Stimulated activated CD8-positive, alpha-beta memory T cell treated with anti-CD3 and anti-CD28 coated beads, Interleukin-15, amount 100 ng/mL, for 4 hours (primary cell): ENCODE results near the gene GRIP1.

Experiments used
- DNase-seq, 2 donors: peaks; one replicate each; pipeline ENCODE4 v3.0.0-alpha.2; 2020; ENCODE audit warnings: low read depth in 2 of 2

Gene GRIP1

GRCh38 chr12:66678338-66679275 is at the start of gene GRIP1:
Gene GRIP1, minus strand, starts transcription at chr12:66679076. Its CDS starts 172 bp downstream, at chr12:66678904.
- DNase-seq, result no peak

DNA sequence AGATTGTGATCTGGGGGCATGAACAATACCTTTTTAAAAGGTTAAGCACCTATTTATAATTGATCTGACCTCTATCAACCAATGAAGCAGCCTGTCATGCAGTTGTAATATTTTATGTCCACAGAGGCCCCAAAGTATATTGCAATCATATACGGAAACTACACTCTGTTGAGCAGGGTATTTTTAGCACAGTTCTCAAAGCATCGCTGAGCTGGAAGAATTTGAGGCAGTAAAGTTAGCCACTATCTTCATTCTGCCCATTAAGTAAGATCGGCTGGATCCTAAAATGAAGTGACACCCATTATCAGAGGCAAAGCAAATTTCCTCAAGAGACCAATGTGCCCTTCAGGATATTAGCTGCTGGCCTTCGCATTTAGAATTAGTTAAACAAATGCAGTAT is 47.7 kb upstream of the GRIP1 start:
- no peak for DNase-seq

GRCh38 chr12:66725031-66725430 is 46.2 kb upstream of the GRIP1 start:
- no peak for DNase-seq

DNA sequence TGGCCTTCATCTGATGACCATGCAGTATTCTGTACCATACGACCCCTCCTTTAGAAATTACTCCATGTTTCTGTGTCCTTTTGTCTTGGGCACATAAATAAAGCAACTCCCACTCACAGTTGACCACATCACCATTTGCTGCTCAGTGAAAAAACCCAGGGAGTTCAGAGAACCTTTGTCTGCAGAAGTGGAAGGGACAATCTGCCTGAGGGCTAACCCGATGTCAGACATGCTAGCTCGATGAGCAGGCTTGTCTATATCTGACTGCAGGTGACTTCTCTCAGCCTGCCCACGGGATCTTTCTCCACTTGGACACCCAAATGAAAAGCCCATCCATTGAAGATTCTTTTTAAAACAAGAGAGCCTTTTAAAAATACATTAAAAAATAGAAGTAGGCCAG is 45.7 kb upstream of the GRIP1 start:
- no peak for DNase-seq

DNA sequence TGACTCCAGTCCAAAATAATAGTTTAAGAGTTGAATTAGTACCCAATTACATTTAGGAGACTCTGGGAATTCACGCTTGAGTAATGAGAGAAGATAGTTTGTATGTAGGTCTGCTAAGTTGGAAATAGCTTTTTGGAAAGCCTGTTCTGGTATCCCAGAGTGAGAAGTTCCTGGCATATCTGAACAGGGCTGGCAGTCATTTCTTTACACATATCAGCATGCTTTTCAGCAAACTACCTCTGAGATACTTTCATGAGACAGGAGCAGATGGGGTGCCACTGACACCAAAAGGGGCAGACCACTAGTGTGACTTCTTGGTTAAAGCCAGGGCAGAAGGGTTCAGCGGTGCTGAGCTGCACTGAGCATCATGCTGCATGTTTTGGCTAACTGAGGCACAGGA is 45.1 kb upstream of the GRIP1 start:
- no peak for DNase-seq

DNA sequence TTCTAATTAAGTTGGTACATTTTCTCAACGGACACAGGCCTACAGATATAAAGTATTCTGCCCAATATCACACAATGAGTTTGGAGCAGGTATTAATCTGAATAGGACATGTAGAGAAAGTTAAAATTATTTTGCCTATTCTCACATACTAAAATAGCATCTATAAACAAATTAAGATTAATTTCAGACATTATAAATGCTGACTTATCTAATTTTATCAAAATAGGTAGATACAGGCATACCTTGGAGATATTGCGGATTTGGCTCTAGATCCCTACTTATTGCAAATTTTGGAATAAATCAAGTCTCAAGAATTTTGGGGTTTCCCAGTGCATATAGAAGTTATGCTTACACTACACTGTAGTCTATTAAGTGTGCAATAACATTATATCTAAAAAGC is 41.0 kb upstream of the GRIP1 start:
- DNase-seq, result no peak

GRCh38 chr12:66717036-66717673 is 38.3 kb upstream of the GRIP1 start:
- DNase-seq, result no peak

GRCh38 chr12:66716522-66716921 is 37.6 kb upstream of the GRIP1 start:
- no peak for DNase-seq

DNA sequence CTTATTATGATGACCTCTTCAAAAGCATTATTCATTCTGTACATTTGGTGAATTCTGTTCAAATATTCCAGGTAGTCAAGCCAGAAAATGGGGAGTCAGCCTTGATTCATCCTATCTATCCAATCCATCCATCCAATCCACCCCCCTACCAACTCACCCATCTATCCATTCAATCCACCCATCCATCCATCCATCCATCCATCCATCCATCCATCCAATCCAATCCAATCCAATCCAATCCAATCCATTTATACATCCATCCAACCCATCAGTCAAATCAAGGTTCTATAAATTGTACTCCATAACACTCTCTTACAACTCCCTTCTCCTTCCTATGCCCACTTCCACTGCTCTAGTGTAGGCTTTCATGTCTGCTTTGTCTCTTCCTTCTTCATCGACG is 35.8 kb upstream of the GRIP1 start:
- no peak for DNase-seq

- no peak for DNase-seq
Measured at GRCh38 chr12:66713984-66714383, 35.1 kb upstream of the GRIP1 start.

DNA sequence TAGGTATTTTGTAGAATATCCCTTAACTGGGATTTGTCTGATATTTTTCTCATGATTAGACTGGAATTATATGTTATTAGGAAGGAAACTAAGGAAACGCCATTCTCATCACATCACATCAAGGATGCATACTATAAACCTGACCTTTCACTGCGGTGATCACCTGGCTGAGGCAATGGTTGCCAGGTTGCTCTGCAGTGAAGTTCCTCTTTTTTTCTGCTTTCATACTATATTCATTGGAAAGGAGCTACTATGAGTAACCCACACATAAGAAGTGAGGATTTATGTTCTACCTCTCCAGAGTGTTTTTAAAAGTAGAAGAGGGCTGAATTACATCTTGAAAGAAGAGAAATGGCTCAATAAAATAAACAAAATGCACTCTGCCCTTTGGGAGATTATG is 31.0 kb upstream of the GRIP1 start:
- DNase-seq, result no peak

DNA sequence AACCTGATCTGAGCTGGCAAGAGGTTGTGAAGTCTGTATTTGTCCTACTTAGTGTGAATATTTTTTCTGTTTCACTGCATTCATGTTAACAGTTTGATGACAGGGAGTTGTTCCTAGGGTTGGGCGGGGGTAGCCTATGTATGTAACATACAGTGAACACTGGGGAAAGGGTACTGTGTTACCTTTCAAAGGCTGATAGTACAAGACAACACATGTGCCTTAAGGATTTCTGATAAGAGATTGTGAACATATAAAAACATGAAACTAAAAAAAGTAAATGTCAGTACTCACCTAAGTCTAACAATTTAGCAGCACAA is 30.5 kb upstream of the GRIP1 start:
- no peak for DNase-seq

DNA sequence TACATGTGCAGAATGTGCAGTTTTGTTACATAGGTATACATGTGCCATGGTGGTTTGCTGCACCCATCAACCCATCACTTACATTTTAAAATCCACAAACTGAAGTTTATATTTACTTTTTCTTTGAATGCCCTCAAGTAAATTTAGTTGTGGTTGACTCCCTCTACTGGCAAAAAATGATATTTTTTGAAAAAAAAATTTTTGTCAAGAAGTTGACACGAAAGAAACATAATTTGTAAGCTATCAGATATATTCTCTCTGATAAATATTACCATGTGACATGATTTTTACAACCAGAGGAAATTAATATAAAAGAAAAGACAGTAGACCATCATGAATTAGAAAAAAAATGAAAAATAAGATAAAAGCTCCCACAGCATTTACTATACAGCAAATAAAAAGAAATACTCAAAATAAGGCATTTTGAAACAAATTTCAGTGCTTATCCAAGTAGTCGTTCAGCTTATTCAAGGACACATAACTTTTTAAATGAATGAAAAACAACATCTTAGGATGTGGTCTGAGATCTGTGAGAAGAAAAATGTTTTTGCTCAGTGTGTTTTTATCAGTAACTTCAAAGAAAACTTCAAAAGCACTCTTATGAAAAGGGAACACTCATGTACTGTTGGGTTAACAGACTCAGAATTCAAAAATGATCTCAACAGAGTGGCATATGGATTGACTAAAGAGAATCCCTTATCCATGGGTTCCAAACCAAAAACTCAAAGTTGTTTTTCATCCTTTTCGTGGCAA is 30.0 kb upstream of the GRIP1 start:
- DNase-seq, result no peak

DNA sequence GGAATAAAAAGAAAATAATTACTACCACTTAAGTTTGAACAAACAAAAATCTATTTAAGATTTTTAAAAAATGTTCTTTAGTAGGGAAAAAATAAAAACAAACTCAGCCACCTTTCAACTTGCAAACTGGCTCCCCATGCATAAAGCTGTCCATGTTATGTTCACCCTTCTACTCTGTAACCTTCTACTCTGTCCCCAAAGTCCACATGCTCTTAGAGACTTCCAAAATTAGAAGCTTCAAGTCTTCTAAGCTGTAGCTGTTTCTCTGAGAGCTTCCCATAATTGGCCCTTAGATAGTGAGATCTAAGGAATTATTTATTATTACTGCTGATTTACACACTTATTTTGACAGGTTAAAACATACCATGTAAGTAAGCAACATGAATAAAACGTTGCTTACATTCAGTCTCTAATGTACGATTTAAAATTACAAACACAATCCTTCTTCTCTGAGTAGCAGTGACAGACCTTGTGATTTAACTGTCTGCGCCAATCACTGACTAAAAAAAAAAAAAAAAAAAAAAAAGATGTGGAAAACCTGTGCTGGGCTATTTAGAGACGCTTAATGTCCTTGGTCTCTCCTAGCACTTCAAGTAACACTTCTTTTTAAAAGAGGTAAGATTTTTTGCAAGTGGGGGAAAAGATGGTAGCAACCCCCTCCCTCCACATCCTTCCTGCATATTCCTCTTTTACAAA is 28.3 kb upstream of the GRIP1 start:
- no peak for DNase-seq

DNA sequence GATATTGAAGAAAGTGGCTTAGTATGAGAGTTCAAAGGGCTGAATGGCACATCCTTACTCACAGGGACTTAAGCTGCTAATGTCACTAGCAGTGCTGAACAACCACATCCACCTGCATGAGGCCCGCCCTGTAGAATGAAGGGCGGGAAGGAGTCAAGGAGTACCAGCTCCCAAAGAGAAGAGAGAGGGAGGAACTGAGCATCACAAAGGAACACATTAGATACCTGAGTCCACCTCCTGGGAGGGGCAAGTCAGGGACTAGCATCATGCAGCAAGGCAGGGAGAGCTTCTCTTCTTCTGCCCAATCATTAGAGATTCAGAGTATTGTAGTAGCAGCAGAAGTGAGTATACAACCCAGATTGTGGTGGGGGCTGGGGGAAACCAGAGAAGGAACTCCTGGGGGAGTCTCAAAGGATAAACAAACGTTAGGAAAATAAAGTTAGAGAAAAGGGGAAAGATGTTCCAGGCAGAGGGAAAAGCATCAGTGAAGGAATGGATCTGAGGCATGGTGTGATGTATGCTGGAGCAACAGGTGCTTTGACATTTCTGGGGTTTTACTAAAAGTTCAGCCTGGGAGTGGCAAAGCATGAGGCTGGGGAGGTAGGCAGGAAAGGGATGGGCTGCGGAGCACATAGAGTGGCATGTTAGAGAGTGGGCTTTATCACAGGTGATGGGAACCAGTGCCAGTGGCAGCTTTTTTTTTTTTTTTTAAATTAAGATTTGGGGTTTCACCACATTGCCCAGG is 21.0 kb upstream of the GRIP1 start:
- DNase-seq, result no peak

- no peak for DNase-seq
Measured at GRCh38 chr12:66698558-66698957, 19.7 kb upstream of the GRIP1 start.

- DNase-seq, result no peak
Measured at GRCh38 chr12:66697404-66697803, 18.5 kb upstream of the GRIP1 start.

DNA sequence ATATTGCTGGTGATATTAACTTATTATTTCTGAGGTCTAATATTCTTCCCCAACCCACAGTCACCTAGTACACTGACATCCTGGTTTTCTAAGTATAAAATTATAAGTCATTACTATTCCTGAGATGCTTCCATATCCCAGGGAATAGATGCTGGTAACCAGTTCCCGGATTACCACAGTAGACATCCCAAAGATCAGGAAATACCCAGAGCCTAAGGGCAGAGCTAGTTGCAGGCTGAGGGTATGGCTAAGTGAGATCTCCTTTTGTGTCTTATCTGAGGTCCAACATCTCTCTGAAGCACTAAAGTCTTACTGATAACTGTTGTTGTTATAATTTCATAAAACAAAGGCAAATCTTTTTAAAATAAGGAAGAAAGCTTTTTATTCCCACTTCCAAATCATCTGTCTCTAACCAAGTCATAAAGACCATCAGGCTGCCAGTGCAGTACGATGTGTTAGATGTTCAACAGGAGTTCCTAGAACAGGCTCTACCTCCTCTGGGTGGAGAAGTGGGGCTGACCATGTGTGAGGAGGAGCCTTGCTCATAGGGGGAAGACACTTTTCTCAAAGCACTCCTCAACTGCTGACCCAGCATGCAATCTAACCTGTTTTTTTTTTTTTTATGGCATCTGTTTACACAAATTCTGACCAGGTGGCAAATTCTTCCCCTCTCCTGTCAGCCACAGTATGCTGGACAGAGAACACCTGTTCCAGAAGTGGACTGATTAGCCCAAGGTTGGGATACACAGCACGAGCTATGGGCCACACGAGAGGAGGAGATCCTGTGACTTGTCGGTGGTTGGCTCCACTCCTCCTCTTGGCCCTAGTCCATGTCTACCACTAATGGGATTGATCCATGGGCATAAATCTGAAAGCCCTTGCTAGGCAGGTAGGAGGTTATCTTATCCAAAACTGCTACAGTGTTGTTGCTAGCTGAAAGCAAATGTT is 16.1 kb upstream of the GRIP1 start:
- DNase-seq, result no peak

- DNase-seq, result no peak
Measured at GRCh38 chr12:66693901-66694513, 15.1 kb upstream of the GRIP1 start.

GRCh38 chr12:66692986-66693385 is 14.1 kb upstream of the GRIP1 start:
- DNase-seq, result no peak
